GF-D8 (cell line): ENCODE data around the gene UBE4B.
"Not testable (repeated sequence)": the region's sequence is repeated elsewhere in the genome, so short reads cannot be mapped to it uniquely, and the experiment has no call there.

Source experiments
- DNase-seq: peaks from one replicate; lab custom pipeline; 2025; lab: John Stamatoyannopoulos, UW

The UBE4B gene

GRCh38 chr1:10177876-10178275, 145.1 kb downstream of the UBE4B start:
- DNase-seq, result no peak

DNA sequence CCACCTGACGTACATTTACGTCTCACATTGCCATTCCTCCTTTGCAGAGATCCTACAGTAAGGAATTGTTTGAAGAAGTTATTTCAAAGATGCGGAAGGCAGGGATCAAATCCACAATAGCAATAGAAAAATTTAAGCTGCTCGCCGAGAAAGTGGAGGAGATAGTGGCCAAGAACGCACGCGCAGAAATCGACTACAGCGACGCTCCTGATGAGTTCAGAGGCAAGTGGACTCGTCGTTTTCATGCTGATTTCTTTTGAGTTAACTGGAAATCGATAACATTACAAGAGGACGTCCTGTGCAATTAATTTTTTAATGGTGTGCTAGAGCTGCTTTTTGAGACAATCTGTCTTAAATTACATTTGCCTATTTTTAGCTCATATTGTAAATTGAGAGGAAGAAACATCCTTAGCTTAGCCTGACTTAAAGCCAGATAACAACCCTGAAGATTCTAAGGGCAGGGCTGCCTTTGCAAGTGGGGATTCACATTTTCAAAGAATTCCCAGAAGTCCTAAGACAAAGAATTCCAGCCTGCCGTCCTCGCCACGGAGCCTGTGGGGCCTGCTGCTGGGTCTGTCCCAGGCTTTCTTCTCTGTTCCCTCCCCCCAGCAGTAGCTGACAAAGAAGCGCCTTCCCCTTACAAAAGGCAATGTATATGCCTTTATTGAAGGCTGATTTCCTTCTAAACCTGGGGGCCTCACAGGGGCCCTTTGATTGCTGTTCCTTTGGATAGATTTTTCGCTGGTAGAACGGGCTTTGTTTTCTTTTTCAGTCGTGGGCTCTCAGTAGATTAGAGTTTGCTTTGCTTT, 146.0 kb downstream of the UBE4B start:
- no peak for DNase-seq

- no peak for DNase-seq
These were observed 146.8 kb downstream of the UBE4B start for GRCh38 chr1:10179406-10180091.

GRCh38 chr1:10181154-10181553, 148.4 kb downstream of the UBE4B start:
- no peak for DNase-seq

DNA sequence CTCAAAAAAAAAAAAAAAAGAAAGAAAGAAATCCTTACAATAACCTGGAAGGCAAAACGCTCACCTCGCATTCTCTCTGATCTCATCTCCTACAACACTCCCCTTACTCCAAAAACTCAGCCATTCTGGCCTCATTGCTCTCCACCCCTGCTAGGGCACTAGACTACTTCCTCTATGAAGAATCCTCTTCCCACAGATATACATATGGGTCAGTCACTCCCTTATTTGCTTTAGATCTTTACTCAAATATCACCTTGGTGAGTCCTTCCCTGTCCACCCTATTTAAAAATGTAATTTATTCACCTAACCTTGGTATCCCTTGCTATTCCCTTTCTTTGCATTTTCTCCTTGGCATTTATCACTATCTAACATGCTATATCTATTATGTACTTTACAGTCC, 153.0 kb downstream of the UBE4B start:
- no peak for DNase-seq

DNA sequence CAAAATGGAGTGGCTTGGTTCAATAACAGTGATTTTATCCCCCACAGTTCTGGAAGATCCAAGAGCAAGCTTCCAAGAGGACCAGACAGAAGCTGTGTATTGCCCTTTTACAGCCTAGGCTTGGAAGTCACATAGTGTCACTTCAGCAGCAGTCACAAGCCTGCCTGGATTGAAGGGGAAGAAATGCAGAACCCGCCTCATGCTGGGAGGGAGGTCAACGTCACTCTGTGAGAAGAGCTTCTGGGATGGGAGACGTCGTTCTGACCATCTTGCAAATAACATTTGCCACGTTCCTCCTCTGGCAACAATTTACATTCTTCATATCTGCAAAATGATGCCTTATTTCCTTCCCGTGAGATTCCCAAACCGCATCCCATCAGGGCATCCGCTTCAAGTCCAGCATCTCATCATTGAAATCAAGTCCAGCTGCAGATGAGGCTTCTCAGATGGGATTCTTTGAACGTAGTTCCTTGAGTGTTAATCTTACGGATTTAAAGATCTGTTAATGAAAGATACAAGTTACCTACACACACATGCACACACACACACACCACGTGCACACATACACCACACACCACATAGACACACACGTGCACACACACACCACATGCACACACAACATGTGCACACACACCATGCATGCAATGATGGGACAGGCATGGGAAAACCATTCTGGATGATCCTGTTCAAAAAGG, 153.7 kb downstream of the UBE4B start:
- no peak for DNase-seq

DNA sequence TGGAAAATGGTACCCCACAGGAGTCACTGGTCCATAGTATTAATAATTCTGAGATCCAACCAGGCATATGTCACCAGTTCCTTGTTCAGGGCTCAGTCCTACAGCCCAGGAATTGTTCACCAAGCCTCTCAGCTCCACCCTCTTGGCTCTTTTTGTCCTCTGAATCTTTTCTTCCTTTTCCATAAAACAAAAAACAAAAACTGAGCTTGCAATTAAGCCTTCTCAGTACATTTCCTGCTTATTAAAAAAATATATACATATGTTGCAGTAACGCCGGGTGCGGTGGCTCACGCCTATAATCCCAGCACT, 154.2 kb downstream of the UBE4B start:
- no peak for DNase-seq

DNA sequence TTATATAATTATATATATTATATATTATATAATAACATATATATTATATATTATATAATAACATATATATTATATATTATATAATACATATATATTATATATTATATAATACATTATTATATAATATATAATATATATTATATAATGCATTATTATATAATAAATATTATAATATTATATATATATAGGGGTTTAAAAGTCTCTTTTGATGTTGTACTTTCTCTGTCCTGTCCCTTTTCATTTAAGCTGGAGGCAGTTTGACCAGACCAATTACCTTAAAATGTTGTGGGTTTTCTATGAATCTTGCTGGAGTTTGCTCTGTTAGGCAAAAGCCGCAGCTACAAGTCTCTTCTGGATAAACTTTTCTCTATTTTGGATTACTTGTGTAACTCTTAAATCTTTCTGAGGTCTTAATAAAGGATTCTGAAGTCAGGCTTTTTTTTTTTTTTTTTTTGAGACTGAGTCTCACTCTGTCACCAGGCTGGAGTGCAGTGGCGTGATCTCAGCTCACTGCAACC, 155.4 kb downstream of the UBE4B start:
- no peak for DNase-seq

DNA sequence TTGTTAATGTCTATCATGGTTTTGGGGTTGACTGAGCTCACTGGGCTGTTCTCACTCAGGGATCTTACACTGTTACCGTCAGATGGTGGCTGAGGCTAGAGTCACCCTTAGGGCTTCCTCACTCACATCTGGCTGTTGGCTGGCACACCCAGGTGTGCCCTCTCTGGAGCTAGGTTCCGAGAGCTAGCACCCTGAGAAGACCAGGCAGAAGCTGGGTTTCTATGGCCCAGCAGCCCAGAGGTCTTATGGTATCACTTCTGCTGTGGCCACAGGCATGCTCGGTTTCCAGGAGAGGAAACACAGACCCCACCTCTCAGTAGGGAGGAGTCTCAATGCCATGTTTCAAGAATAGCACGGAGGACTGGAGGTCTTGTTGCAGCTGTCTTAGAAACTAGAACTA, 156.9 kb downstream of the UBE4B start:
- no peak for DNase-seq

DNA sequence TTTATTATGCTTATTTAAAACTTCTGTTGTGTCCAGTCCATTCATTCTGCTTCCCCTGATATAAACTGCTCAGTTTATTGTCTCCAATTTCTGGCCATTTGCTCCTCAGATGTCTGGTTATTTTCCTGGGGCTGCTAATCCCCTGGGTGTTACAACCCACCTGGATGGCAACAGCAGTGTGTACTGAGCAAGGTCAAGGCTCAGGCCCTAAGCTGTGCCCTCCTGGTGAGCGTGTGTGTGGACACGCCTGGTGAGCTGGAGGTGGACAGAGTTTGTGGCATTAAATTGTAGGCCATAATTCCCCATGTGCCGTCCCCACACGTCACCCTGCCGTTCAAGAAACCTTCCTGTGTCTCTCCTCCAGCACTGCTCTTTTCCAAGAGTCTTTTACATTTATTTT, 159.5 kb downstream of the UBE4B start:
- DNase-seq, result no peak

- no peak for DNase-seq
These were observed 160.5 kb downstream of the UBE4B start for GRCh38 chr1:10193288-10193687.

- DNase-seq, result no peak
These were observed 162.8 kb downstream of the UBE4B start for GRCh38 chr1:10195570-10195969.

DNA sequence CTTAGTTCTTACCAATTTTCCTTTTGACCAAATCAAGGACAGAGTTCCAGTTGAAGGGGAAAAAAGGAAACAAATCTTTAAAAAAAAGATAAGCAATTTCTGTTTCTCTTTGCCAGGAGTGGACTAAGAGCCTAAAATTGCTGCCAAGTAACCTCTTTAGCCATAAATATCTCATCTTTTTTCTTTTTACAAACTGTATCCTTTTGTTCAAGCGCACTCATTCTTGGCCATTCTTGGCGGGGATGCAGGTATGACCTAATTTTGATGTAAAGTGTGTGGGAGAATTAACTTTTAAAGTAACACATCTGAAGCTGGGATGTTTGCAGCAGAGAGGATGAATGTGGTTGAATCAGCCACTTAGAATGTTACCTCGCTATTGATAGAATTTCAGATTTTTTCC, 164.2 kb downstream of the UBE4B start:
- DNase-seq, result no peak

- DNase-seq, result no peak
These were observed 167.9 kb downstream of the UBE4B start for GRCh38 chr1:10200620-10201019.

- DNase-seq, result no peak
These were observed 171.4 kb downstream of the UBE4B start for GRCh38 chr1:10204003-10204642.

DNA sequence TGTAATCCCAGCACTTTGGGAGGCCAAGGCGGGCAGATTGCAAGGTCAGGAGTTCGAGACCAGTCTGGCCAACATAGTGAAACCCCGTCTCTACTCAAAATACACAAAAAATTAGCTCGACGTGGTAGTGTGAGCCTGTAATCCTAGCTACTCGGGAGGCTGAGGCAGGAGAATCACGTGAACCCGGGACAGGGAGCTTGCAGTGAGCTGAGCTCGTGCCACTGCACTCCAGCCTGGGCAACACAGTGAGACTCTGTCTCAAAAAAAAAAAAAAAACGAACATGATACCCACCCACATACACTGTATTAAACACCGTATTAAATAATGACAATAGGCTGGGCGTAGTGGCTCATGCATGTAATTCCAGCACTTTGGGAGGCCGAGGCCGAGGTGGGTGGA, 172.4 kb downstream of the UBE4B start:
- DNase-seq, result not testable (repeated sequence)

GRCh38 chr1:10207810-10208209, 175.1 kb downstream of the UBE4B start:
- DNase-seq, result no peak

- peak; percentile 65 for DNase-seq
These were observed 175.8 kb downstream of the UBE4B start for GRCh38 chr1:10208537-10208936.

- peak; percentile 13 for DNase-seq
These were observed 176.8 kb downstream of the UBE4B start for GRCh38 chr1:10209590-10209904.

- peak; percentile 80 for DNase-seq
These were observed 177.4 kb downstream of the UBE4B start, which contains the start of gene KIF1B for GRCh38 chr1:10209905-10210810. TSS of gene KIF1B (plus strand) at chr1:10210570. CDS start at chr1:10232329, 21,759 bp downstream.
